GM19043 (cell line): Measurements from ENCODE around the gene CPEB1.

Source experiments
- ATAC-seq: cut with Tn5 transposase; IDR thresholded peaks from one replicate; pipeline ENCODE4 v1.9.1; 2021; ENCODE audit warnings: low read depth; ENCODE audit not compliant: unreplicated experiment

The CPEB1 gene

GRCh38 chr15:82647045-82647834, at the start of gene CPEB1:
Gene CPEB1 (minus strand): TSS chr15:82647363. CDS start chr15:82628459, 18,904 bp downstream.
- no peak for ATAC-seq

DNA sequence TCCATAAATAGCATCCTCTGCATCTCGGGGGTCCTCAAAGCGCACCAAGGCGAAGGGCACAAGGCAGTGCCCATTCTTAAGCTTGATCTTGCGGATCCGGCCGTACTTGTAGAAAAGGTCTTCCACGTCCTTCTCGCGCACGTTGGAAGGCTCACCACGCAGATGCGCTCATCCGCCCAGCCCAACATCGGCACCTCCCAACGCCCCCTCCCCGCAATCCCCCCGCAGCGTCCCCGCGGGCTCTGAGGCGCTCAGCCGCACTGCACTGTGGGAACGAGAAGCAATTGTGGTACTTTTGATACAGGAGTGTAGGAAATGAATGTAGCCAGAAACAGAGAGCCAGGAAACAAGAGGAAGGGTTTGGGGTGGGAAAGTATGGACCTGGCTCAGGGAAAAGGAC, 45.0 kb upstream of the CPEB1 start:
- ATAC-seq, result no peak

- no peak for ATAC-seq
Observed at GRCh38 chr15:82689147-82689546, 42.0 kb upstream of the CPEB1 start.

DNA sequence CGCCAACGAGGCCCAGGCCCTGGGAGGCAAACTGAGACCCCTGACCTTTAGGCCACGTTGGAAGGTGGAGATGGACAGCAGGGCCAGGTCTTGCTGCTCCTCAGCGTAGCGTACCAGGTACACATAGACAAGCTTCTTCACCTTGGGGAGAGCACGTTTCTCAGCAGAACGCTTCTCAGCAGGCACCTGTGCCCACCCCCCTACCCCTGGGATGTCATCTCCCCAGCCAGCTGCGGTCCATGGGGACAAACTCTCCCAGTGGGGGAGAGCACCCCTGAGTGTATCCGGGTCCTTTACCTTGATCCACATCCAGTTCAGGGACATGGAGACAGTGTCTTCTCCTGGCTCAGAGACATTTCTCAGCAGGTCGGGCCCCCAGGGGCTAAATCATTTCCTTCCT, 41.5 kb upstream of the CPEB1 start:
- no peak for ATAC-seq

GRCh38 chr15:82681371-82681770, 34.2 kb upstream of the CPEB1 start:
- ATAC-seq, result no peak

DNA sequence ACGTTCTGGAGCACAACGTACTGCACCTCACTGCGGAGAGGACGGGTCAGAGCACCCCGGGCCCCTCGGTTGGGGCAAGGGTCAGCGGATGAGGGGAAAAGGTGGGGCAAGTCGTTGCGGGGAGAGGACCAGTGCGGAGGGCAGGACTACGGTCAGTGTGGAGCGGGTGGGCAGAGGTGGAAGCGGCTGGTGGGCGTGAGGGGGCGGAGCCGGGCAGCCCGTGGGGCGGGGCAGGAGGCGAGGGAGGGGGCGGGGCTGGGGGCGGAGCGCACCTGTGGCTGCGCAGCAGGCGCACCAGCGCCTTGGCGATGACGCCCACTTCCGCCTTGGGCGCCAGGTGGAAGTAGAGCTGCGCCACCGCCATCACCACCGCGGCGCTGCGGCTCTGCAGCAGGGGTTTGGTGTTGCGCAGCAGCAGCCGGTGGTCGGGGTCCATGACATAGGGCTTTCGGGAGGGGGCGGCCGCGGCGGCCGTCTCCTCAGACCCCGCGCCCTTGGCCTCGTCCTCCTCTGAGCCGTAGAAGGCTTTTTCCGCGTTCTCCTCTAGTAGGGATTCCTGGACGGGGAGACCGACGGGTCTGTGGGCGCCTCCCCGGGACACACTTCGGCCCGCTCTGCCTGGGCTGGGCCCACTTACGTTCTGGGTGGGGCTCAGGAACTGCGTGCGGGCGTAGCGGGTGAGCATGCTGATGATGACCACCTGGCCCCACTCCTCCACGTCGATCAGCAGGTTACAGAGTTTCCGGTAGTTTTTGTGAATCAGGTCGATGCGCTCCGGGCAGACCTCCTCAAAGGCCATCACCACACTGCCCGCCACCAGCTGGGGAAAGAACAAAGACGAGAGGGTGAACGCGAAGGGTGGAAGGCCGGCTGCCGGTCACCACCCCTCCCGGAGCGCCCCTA, 33.3 kb upstream of the CPEB1 start:
- no peak for ATAC-seq

- ATAC-seq, result no peak
Observed at GRCh38 chr15:82679626-82680199, 32.5 kb upstream of the CPEB1 start.

DNA sequence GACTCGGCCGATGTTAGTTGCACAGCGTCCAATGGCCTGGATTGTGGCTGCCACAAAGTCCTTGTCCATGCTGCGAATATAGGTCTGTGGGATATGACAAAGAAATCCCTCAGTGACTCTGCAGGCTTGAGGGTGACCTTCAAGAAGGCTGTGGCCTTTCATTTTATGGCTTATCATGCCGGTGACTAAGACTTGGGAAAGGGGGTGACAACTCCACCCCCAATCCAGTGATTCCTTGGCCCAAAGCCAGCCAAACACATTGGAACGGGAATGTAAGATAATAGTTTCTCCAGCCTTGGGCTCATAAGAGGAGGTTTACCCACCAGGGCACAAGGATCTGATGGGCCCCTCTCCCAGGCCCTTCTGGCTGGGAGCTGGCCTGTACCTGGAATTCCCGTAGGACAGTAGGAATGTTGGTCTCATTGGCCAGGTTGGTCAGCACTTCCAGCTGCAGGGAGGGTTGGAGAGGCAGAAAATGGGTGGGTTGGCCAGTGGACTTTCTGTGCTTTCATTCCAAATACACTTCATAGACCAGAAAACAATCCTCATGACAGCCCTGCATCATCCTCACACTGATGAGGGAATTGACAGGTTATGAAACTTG, 30.7 kb upstream of the CPEB1 start:
- ATAC-seq, result no peak

DNA sequence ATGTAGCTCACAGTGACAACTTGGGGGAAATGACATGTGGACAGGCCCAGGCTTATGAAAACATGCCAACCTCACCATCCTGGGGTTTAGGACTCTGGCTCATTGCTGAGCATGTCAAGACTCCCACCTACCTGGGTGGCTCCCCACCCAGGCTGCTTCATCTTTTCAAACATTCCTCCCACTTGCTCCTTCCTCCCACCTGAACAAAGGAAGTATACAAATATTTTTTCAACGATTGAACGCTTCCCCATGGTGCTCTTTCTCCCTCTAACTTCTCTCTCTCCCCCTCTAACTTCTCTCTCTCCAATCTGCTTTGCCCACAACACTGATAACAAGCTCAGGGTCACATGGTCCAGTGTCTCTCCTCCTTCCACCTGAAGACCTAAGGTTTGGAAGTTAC, 27.7 kb upstream of the CPEB1 start:
- no peak for ATAC-seq

GRCh38 chr15:82670699-82671098, 23.5 kb upstream of the CPEB1 start:
- no peak for ATAC-seq

DNA sequence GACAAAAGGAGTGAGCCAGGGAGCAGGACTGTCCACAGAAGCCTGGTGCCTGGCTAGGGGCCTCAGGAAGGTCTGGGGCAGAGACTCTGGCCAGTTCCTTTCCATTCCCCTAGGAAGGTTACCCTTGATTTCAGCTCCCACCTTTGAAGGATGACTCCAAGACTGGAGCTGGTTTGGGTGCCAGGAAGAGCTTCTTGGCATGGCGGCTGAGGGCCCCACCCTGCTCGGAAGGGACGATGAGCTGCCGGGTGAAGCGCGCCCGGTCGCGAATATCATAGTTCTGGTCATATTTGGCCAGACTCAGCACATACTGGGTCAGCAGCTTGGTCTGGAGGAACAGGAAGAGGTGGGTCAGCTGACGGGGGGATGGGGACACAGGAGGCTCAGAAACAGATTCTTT, 19.4 kb upstream of the CPEB1 start:
- ATAC-seq, result no peak

DNA sequence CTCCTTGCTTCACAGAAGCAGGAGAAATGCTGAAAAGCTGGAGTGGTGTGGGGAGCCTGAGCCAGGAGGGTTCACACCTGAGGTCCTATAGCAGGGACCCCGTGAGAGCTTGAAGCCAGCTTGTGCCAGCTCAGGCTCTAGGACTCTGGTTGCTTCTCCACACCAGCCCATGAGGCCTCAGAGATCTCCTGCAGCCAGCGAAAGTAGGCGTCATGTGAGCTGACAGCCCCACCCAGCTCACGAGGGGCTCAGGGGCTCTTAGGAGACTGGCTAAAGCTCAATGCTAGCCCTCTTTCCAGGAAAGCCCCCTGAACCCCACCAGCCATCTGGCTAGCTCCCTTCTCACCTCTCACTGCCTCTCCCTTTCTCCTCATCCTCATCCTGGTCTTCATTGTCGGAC, 16.9 kb upstream of the CPEB1 start:
- no peak for ATAC-seq

- ATAC-seq, result no peak
Observed at GRCh38 chr15:82663186-82663600, 16.0 kb upstream of the CPEB1 start.

- no peak for ATAC-seq
Observed at GRCh38 chr15:82662641-82663040, 15.5 kb upstream of the CPEB1 start.

GRCh38 chr15:82660378-82660777, 13.2 kb upstream of the CPEB1 start:
- no peak for ATAC-seq

- ATAC-seq, result no peak
Observed at GRCh38 chr15:82656641-82657266, 9.6 kb upstream of the CPEB1 start.

DNA sequence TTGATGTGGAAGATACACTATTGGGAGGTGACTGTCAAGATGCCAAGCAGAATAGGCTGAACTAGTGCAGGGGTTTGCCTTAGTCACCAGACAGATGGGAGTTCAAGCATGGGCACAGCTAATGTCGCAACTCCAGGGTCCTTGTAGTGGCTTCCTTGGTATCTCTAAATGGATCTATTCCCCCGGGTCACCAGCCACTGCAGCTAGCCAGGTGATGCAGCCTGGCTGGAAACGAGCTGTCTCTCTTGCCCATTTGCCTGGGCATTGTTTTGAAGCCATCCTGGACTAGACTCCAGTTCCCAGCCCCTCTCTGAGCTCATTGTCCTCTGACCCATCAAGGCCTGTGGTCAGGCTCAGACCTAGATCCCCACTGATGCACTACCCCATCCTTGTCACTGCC, 8.4 kb upstream of the CPEB1 start:
- ATAC-seq, result no peak

DNA sequence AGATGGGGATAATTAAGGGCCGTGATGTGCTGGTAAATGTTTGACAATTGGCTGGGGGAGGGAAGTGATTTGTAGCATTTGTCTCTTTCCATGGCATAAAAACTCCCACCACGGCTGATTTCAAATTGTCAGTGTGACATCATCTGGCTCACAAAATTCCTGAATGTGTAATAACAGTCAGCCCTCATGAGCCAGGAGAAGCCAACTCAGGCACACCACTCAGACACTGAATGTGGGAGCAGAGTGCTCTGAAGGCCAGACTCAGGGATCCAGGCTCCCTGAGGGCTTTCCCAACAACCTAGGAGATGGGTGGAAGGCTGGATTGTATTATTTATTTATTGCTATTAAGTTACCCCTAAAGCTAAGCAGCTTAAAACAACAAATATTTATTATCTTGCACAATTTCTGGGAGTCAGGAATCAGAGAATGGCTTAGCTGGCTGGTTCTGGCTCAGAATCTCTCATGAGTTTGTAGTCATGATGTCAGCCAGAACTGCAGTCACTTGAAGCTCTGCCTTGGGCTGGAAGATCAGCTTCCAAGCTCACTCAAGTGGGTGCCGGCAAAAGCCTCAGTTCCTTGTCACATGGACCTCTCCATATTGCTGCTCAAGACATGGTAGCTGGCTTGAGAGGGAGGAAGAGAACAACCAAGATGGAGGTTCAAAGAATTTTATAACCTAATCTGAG, 6.5 kb upstream of the CPEB1 start:
- ATAC-seq, result no peak

DNA sequence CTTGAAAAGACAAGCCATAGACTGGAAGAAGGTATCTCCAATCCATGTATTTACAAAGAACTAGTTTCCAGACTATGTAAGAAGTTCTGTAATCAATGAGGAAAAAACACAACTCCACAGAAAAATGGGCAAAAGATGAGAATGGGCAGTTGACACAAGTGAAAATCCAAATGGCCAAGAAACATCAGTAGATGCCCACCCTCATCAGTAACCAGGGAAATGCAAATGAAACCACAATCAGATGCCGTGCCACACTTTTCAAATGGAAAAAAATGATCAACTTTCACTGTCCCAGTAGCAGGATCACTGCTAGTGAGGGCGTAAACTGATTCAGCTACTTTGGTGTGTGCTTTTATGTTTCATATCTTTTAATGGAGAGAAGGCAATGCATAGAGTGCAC, 4.5 kb upstream of the CPEB1 start:
- no peak for ATAC-seq
